CD14-positive monocyte (primary cell): Measurements from ENCODE around the gene PTGR1. TPM values are rescaled to one million over a fixed set of nuclear protein-coding genes. Genes with fewer than 3 reads are reported as not detected.

Source experiments
- DNase-seq, 3 donors: peaks; one replicate each; pipeline ENCODE4 v3.0.0-alpha.2; 2011 to 2022
- H2AFZ ChIP-seq: 2 replicates; pipeline ENCODE4 v1.6.0; 2012; ENCODE audit warnings: mild to moderate bottlenecking, low read depth, low read length, inconsistent platforms; ENCODE audit not compliant: insufficient read depth, poor library complexity, severe bottlenecking
- H3K27ac ChIP-seq, 2 donors: 1 replicate in 1 of 2; 2 replicates in 1 of 2; pipeline ENCODE4 v1.5.1; 2012 to 2013; ENCODE audit warnings: low read length in 2 of 2, control low read depth in 1 of 2, inconsistent platforms in 1 of 2, low read depth in 1 of 2, mild to moderate bottlenecking in 1 of 2
- H3K27me3 ChIP-seq, 2 donors: one replicate each; pipeline versions ENCODE4 v1.6.0 to v1.6.1; 2011 to 2013; ENCODE audit warnings: low read length in 2 of 2; ENCODE audit not compliant: control insufficient read depth in 2 of 2, insufficient read depth in 2 of 2
- H3K36me3 ChIP-seq, 2 donors: replicated peaks in 1 of 2; 1 replicate in 1 of 2; 2 replicates in 1 of 2; pipeline versions ENCODE4 v1.5.1 to v1.6.1; 2012 to 2013; ENCODE audit warnings: low read length in 2 of 2, control low read depth in 1 of 2, inconsistent platforms in 1 of 2, mild to moderate bottlenecking in 1 of 2; ENCODE audit not compliant: insufficient read depth in 2 of 2, control insufficient read depth in 1 of 2
- H3K4me1 ChIP-seq, 2 donors: 1 replicate in 1 of 2; 2 replicates in 1 of 2; pipeline versions ENCODE4 v1.5.1 to v1.6.1; 2012 to 2013; ENCODE audit warnings: low read length in 2 of 2, control low read depth in 1 of 2, inconsistent platforms in 1 of 2, mild to moderate bottlenecking in 1 of 2, moderate library complexity in 1 of 2; ENCODE audit not compliant: insufficient read depth in 2 of 2, control insufficient read depth in 1 of 2
- H3K4me2 ChIP-seq: replicated peaks from 2 replicates; pipeline ENCODE3; 2012; ENCODE audit warnings: low read length, moderate library complexity, mild to moderate bottlenecking; ENCODE audit not compliant: poor library complexity, severe bottlenecking; ENCODE audit errors: extremely low read depth
- H3K4me3 ChIP-seq, 3 experiments: fragments of 200-600 bp in 1 of 3; sonication (generic) in 1 of 3; replicated peaks in 1 of 3; 1 replicate in 2 of 3; 2 replicates in 1 of 3; pipeline ENCODE4 v1.5.1; 2011 to 2013; ENCODE audit warnings: low read length in 3 of 3, mild to moderate bottlenecking in 3 of 3, control low read depth in 2 of 3, low read depth in 2 of 3, inconsistent platforms in 1 of 3, moderate library complexity in 1 of 3
- H3K79me2 ChIP-seq: 2 replicates; pipeline ENCODE4 v1.6.0; 2012; ENCODE audit warnings: mild to moderate bottlenecking, control low read depth, inconsistent platforms, low read length, moderate library complexity; ENCODE audit not compliant: insufficient read depth
- H3K9ac ChIP-seq: 2 replicates; pipeline ENCODE4 v1.6.0; 2017; ENCODE audit warnings: low read length, mild to moderate bottlenecking; ENCODE audit not compliant: insufficient read depth, poor library complexity, severe bottlenecking
- H3K9me3 ChIP-seq, 2 donors: replicated peaks in 1 of 2; 1 replicate in 1 of 2; 2 replicates in 1 of 2; pipeline versions ENCODE4 v1.5.1 to v1.6.1; 2012 to 2013; ENCODE audit warnings: low read length in 2 of 2, control low read depth in 1 of 2; ENCODE audit not compliant: control insufficient read depth in 1 of 2, insufficient read depth in 1 of 2
- H4K20me1 ChIP-seq: 2 replicates; pipeline ENCODE4 v1.6.0; 2012; ENCODE audit warnings: mild to moderate bottlenecking, low read length, control low read depth, moderate library complexity; ENCODE audit not compliant: insufficient read depth
- H3K27ac Mint-ChIP-seq, 7 donors: one replicate each; pipeline ENCODE4 v1.8.0; 2020; ENCODE audit warnings: mild to moderate bottlenecking in 7 of 7, mixed read lengths in 7 of 7, moderate library complexity in 6 of 7, inconsistent platforms in 2 of 7
- H3K27me3 Mint-ChIP-seq, 3 donors: one replicate each; pipeline ENCODE4 v1.8.0; 2021 to 2022; ENCODE audit warnings: low read depth in 3 of 3, mild to moderate bottlenecking in 3 of 3, mixed read lengths in 3 of 3, moderate library complexity in 3 of 3, inconsistent platforms in 1 of 3
- H3K36me3 Mint-ChIP-seq, 2 donors: one replicate each; pipeline ENCODE4 v1.8.0; 2020; ENCODE audit warnings: mixed read lengths in 2 of 2, inconsistent platforms in 1 of 2, mild to moderate bottlenecking in 1 of 2
- H3K4me1 Mint-ChIP-seq: one replicate; pipeline ENCODE4 v1.8.0; 2020; ENCODE audit warnings: mild to moderate bottlenecking, mixed read lengths
- H3K4me3 Mint-ChIP-seq, 2 donors: one replicate each; pipeline ENCODE4 v1.8.0; 2020; ENCODE audit warnings: mild to moderate bottlenecking in 2 of 2, mixed read lengths in 2 of 2, moderate library complexity in 1 of 2
- H3K9me3 Mint-ChIP-seq, 7 donors: one replicate each; pipeline ENCODE4 v1.8.0; 2020 to 2022; ENCODE audit warnings: mixed read lengths in 7 of 7, mild to moderate bottlenecking in 6 of 7, moderate library complexity in 6 of 7, inconsistent platforms in 2 of 7
- CTCF ChIP-seq: fragments of 200-600 bp; IDR thresholded peaks from one replicate; pipeline ENCODE4 v1.8.0; 2022; ENCODE audit warnings: antibody characterized with exemption, mild to moderate bottlenecking
- WGBS: methylation state at CpG from one replicate; pipeline ENCODE4 v1.1.5; 2013; ENCODE audit warnings: missing lambda C conversion rate; ENCODE audit not compliant: insufficient coverage; 5-methylcytosine and 5-hydroxymethylcytosine counted together
- intact Hi-C, 2 donors: fragments of 100-400 bp; cut with micrococcal nuclease; formaldehyde crosslinking; loops; one replicate each; pipeline versions ENCODE4 v1.15.0 to v1.15.1; 2023
- polyA plus RNA-seq, 3 donors: library from polyadenylated mRNA; depleted of rRNA in 1 of 3; unstranded in 2 of 3; stranded (reverse) in 1 of 3; fragments of 300-500 nt in 2 of 3; fragments of >200 nt in 1 of 3; fragmentation: Illumina TruSeq in 2 of 3; gene quantifications; 1 replicate in 2 of 3; 2 replicates in 1 of 3; pipeline ENCODE4 v1.2.3, GENCODE V29; 2012 to 2021

PTGR1 gene
- polyA plus RNA-seq, 3 donors = 0.41 to 1.1 (median 0.68) TPM

- H3K36me3 Mint-ChIP-seq = no peaks in the 10 kb centered on the region
- Histone ChIP-seq H3K9me3 (no peaks in the 10 kb centered on the region), H4K20me1 (no peaks in the 10 kb centered on the region), H3K9ac (no peak overlapping the region), H2AFZ (no peak overlapping the region), H3K79me2 (no peaks in the 10 kb centered on the region), H3K27me3 (peaks cover 0 to 29% of the 10 kb centered on the region in 2 donors), H3K4me3 (no peak overlapping the region), H3K4me1 (peaks cover 11 to 21% of the 10 kb centered on the region in 2 donors), H3K36me3 (no peaks in the 10 kb centered on the region), H3K4me2 (no peak overlapping the region), H3K27ac (no peak overlapping the region)
- WGBS = no CpG with 5 or more reads among the region's 4 CpGs
- intact Hi-C loops = no loop called here
- DNase-seq = no peak
- no peak for TF ChIP-seq CTCF
- H3K4me1 Mint-ChIP-seq = peaks cover 22% of the 10 kb centered on the region
- H3K27ac Mint-ChIP-seq = peak overlapping the region in 1 of 7 donors; percentile 31
- H3K27me3 Mint-ChIP-seq = peaks cover 31 to 58% (median 41%) of the 10 kb centered on the region in 3 donors
- H3K9me3 Mint-ChIP-seq = peaks cover 0 to 8% (median 3%) of the 10 kb centered on the region in 7 donors
- H3K4me3 Mint-ChIP-seq = peak overlapping the region in 1 of 2 donors; percentile 20
Measured at GRCh38 chr9:111603041-111603440, 3.6 kb upstream of the PTGR1 start.

GRCh38 chr9:111601237-111602018 is 2.0 kb upstream of the PTGR1 start:
- WGBS = no CpG with 5 or more reads among the region's 10 CpGs
- no peak overlapping the region for H2AFZ ChIP-seq
- H4K20me1 ChIP-seq = no peaks in the 10 kb centered on the region
- H3K36me3 ChIP-seq = no peaks in the 10 kb centered on the region
- H3K4me1 ChIP-seq = peaks cover 15 to 25% of the 10 kb centered on the region in 2 donors
- Mint-ChIP-seq H3K27me3 (peaks cover 28 to 58% (median 41%) of the 10 kb centered on the region in 3 donors), H3K9me3 (peaks cover 0 to 9% (median 3%) of the 10 kb centered on the region in 7 donors), H3K36me3 (no peaks in the 10 kb centered on the region), H3K4me1 (peaks cover 27% of the 10 kb centered on the region), H3K27ac (no peak overlapping the region), H3K4me3 (no peak overlapping the region)
- intact Hi-C loops = no loop called here
- H3K27ac ChIP-seq = no peak overlapping the region
- peak in 2 of 3 donors; percentile 12 to 23 for DNase-seq
- peaks cover 0 to 35% of the 10 kb centered on the region in 2 donors for H3K27me3 ChIP-seq
- H3K4me2 ChIP-seq = no peak overlapping the region
- no peak overlapping the region for H3K4me3 ChIP-seq
- no peak for TF ChIP-seq CTCF
- no peaks in the 10 kb centered on the region for H3K9me3 ChIP-seq
- H3K79me2 ChIP-seq = no peaks in the 10 kb centered on the region
- no peak overlapping the region for H3K9ac ChIP-seq
